ENCODE data around the gene UBE2G1.
"Not testable (repeated sequence)": the region's sequence is repeated elsewhere in the genome, so short reads cannot be mapped to it uniquely, and the experiment has no call there.

Gene UBE2G1

GRCh38 chr17:4375039-4375748 is 8.7 kb upstream of the UBE2G1 start:
- no peak for DNase-seq (ENCODE audit: low read depth)

- no peak for DNase-seq (ENCODE audit: low read depth)
Observed at GRCh38 chr17:4369557-4370230, 3.2 kb upstream of the UBE2G1 start.

GRCh38 chr17:4368341-4368740 is 1.9 kb upstream of the UBE2G1 start:
- DNase-seq (ENCODE audit: low read depth): no peak

DNA sequence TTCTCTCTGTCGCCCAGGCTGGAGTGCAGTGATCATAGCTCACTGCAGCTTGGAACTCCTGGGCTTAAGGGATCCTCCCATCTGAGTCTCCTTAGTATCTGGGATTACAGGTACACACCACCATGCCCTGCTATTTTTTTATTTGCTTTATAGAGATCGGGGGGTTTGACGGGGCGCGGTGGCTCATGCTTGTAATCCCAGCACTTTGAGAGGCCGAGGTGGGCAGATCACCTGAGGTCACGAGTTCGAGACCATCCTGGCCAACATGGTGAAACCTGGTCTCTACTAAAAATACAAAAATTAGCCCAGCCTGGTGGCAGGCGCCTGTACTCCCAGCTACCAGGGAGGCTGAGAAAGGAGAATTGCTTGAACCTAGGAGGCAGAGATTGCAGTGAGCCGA is 702 bp upstream of the UBE2G1 start:
- DNase-seq (ENCODE audit: low read depth): not testable (repeated sequence)

GRCh38 chr17:4365628-4366326 is 698 bp downstream of the UBE2G1 start:
- peak; percentile 16 for DNase-seq (ENCODE audit: low read depth)

- DNase-seq (ENCODE audit: low read depth): peak; percentile 84
Observed at GRCh38 chr17:4365103-4365627, 1.3 kb downstream of the UBE2G1 start.

- DNase-seq (ENCODE audit: low read depth): no peak
Observed at GRCh38 chr17:4364622-4365041, 1.8 kb downstream of the UBE2G1 start.

- no peak for DNase-seq (ENCODE audit: low read depth)
Observed at GRCh38 chr17:4362141-4362540, 4.3 kb downstream of the UBE2G1 start.

GRCh38 chr17:4358154-4358553 is 8.3 kb downstream of the UBE2G1 start:
- no peak for DNase-seq (ENCODE audit: low read depth)

DNA sequence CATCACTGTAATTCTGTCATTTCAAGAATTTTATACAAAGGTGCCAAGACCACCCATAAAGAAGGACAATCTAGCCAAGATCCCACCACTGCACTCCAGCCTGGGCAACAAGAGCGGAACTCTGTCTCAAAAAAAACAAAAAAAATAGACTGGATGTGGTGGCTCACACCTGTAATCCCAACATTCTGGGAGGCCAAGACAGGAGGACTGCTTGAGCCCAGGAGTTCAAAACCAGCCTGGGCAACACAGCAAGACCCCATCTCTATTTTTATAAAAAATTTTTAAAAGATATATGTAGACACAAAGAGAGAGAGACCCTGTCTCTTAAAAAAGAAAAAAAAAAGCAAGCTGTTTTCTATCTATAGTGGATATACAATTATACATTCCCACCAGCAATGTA is 8.8 kb downstream of the UBE2G1 start:
- DNase-seq (ENCODE audit: low read depth): no peak

GRCh38 chr17:4357030-4357628 is 9.3 kb downstream of the UBE2G1 start:
- DNase-seq (ENCODE audit: low read depth): no peak

DNA sequence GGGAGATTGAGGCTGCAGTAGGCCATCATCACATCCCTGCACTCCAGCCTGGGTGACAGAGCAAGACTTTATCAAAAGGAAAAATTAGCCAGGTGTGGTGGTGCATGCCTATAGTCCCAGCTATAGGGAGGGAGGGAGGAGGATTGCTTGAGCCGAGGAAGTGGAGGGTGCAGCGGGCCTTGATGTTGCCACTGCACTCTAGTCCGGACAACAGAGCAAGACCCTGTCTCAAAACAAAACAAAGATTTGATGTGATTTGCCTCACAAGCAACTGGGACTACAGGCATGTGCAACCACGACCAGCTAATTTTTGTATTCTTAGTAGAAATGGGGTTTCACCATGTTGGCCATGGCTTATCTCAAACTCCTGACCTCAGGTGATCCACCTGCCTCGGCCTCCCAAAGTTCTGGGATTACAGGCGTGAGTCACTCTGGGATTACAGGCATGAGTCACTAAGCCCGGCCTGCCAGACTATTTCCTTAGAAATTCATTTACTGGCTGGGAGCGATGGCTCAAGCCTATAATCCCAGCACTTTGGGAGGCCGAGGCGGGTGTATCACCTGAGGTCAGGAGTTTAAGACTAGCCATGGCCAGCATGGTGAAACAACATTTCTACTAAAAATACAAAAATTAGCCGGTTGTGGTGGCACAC is 11.5 kb downstream of the UBE2G1 start:
- DNase-seq (ENCODE audit: low read depth): no peak

DNA sequence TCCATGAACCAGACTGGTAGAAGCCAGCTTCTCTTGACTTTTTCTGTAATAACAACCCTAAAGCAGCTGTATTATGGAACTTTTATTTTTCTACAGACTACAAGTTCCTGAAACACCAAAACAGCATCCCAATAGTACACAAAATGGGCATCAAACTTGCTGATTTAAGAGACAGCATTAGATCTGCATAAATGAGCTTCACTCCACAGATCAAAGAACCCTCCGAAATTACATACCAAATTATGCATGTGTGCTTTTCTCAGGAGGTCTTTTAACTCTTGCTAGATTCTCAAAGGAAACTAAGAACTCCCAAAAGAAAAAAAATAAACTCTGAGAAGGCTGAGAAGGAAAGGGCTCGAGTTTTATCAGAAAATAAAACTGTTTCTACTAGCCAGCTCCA is 12.3 kb downstream of the UBE2G1 start:
- no peak for DNase-seq (ENCODE audit: low read depth)

- DNase-seq (ENCODE audit: low read depth): not testable (repeated sequence)
Observed at GRCh38 chr17:4350214-4350613, 16.3 kb downstream of the UBE2G1 start.

GRCh38 chr17:4345581-4346252 is 20.8 kb downstream of the UBE2G1 start:
- DNase-seq (ENCODE audit: low read depth): no peak

DNA sequence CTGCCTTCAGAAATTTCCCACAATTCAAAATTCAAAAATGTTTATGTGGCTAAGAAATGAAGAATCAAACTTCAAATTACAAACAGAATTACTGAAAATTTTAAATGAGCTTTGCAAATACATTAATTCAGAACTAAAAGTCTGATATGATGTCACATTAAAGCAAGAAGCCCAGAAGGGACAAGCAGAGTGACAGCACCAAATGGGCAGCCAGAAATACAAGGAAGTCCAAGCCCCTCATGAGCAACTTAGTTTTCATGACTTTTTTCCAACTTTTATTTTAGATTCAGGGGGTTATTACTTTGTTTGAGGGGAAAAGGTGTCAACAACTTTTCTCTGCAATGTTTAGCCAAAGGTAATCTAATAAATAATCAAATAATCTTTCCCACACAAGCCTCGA is 21.5 kb downstream of the UBE2G1 start:
- DNase-seq (ENCODE audit: low read depth): no peak

GRCh38 chr17:4342535-4342934 is 23.9 kb downstream of the UBE2G1 start:
- no peak for DNase-seq (ENCODE audit: low read depth)

GRCh38 chr17:4341616-4341977 is 24.9 kb downstream of the UBE2G1 start:
- no peak for DNase-seq (ENCODE audit: low read depth)

- no peak for DNase-seq (ENCODE audit: low read depth)
Observed at GRCh38 chr17:4340914-4341615, 25.4 kb downstream of the UBE2G1 start.

GRCh38 chr17:4334776-4335584 is 31.5 kb downstream of the UBE2G1 start:
- no peak for DNase-seq (ENCODE audit: low read depth)

Data from activated T-cell treated with anti-CD3 and anti-CD28 coated beads for 1 hour (primary cell).